CD4-positive, alpha-beta T cell treated with Interleukin-6 at 100 ng/mL for 8 hours (primary cell): Measurements from ENCODE around the gene TIMM44.

Experiments
- DNase-seq: peaks from one replicate; pipeline ENCODE4 v3.0.0-alpha.2; 2020; ENCODE audit warnings: mixed read lengths, low spot score

Gene TIMM44, protein sequence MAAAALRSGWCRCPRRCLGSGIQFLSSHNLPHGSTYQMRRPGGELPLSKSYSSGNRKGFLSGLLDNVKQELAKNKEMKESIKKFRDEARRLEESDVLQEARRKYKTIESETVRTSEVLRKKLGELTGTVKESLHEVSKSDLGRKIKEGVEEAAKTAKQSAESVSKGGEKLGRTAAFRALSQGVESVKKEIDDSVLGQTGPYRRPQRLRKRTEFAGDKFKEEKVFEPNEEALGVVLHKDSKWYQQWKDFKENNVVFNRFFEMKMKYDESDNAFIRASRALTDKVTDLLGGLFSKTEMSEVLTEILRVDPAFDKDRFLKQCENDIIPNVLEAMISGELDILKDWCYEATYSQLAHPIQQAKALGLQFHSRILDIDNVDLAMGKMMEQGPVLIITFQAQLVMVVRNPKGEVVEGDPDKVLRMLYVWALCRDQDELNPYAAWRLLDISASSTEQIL

DNA sequence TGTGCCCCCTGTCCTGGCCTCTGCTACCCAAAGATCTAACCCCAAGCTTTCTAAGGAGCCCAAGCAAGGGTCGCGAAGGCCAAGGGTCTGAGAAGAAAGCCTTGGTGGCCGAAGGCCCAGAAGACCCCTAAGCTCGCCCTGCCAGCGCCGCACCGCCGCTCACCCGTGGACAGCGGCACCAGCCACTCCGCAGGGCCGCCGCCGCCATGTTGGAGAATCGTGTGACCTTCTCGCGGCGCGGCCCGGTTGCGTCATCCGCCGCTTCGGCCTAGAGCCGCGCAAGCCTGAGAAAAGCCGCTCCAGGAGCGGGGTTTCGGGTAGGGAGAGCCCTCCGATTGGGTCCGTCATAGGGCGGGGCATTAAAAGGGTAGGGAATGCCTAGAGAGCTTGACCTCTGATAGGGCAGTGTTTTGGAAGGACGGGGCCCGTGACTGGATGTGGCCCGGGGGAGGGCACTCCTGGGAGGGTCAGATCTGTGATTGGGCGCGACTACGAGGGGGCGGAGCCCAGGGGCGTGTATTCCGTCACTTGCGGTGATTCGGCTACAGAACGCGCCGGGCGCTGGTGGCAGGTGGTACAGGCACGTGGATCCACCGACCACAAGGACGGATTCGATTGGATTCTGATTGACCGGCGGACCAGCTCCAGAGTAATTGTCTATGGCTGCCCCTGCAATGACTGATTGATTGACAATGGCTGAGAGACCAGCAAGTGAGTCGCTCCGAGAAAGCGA, at the start of gene TIMM44:
TIMM44 (minus strand) TSS at position 223 of the 733 bp plus-strand sequence; CDS start at position 208, 15 bp downstream.
- DNase-seq = peak; percentile 99

DNA sequence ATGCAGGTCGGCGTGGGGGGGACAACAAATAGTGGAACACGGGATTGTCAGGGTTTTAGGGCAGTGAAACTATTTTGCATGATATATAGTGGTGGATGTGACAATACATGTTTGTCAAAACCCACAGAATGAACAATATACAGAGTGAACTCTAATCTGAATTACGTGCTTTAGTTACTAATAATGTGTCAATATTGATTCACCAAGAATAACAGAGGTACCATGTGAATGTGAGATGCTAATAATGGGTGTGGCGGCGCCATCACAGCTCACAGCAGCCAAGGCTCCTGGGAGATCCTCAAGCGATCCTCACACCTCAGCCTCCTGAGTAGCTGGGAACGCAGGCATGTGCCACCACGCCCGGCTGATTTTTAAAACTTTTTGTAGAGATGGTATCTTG, 49.1 kb upstream of the TIMM44 start:
- DNase-seq = no peak

DNA sequence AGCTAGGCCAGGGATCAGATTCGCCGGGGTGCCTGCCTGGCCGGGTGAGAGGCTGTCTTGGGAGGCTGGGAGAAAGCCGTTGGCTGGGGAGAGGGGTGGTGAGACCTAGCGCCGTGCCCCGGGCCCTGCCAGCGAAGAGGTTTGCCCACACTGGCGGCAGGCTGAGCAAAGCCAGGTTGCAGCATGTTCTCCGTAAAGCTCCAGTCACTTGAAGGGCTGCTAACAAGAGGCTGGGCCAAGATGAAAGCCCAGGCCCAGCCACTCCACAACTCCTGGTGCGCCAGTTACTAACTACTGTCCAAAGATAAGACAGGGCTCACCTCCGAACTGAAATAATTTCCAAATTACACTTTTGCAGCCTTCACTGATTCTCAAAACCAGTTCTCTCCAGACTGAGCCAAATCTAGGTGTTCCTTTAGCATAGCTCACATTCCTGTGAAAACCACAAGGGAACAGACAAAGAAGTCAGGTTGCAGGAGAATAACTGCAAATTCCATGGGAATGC, 45.7 kb upstream of the TIMM44 start:
- no peak for DNase-seq

DNA sequence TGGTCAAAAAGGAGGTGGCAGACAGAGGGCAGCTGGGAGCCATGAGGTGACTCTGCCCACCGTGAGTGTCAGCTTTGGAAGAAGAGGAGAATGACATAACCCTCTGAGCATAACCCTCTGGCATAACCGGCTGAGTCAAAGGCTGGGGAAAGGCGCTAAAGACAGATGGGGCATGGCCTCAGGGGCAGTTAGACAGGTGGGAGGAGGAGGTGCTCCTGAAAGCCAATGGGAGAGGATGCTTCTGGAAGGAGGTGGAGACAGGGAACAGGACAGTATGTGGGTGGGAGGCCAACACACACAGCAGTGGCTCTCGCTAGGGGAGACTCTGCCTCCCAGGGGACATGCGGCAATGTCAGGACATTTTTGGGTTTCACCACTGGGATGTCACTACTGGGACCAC, 44.8 kb upstream of the TIMM44 start:
- DNase-seq = no peak

DNA sequence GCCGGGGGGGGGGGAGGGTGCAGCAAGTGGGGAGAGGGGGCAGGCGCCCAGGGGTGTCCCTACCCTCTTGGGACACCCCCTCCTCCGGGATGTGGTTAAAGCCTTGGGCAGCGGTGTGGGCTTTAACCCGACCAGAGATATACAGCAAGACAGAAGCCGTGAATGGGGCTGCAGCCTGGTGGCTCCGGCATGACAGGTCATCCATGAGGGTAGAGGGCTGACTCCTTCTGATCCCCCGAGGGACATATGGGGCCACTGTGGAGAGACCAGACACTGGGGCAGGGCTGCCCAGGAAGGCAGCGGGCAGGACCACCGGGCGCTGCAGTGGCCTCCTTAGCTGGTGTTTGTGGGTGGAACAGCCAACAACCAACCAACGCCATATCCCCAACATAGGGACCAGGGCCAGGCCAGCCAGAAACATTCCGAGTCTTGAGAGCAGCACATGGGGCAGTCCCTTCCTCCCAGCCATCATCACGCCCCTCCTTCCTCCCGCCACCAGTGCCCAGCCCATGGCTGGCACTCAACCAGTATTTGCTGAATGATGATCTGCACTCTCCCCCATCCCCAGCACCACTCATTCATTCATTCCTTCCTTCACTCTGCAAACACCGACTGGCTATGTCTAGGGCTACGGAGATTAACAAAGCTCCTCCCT, 43.8 kb upstream of the TIMM44 start:
- no peak for DNase-seq

DNA sequence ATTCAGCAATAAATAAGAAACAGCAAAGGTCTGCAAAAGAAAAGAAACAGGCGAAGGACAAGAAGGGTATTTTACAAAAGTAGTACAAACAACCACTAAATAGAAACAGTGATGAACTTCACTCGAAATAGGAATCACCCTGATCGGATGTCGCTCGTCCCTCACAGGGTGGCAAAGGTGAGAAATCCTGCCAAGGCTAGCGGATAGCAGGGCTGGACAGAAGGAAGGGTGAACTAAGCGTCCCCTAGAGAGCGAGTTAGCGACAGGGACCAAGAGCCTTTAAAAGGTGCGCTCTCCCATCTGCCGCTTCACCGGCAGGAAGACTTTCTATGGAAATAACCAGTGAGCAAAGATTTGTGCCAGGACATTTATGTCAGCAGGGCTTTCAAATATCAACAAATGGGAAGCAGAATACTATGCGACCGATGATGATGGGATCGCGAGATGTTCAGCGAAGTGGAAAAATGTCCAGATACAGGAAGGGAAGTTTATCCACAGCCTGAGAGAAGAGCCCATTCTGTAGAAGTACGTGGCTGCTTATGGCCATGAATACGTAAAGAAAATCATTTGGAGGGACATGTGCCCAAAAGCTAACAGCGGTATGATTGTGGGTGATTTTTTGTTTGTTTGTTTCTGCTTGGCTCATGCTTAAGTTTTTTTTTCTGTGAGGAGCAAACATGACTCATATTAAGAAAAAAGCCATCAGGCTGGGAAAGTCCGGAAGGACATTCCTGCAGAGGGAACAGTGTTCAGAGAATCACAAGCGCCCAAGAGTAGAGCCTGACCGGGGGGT, 43.1 kb upstream of the TIMM44 start:
- DNase-seq = no peak

DNA sequence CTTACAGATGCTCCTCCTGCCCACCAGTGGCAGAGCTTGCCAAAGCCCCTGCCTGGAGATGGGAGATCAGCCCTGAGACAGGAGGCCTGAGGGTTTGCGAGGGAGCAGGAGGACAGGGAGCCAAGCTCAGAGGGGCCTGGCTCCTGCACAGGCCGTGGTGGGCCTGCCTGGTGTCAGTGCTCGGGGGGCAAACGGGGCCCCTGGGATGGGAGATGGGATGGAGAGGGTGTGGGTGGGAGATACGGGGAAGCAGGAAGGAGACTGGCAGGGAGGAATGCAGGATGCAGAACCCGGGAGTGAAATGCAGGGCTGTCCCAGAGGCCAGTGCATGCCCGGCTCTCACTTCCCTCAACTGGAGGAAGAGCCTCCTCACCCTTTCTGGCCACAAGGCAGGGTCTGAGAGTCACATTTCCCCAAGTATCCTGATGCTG, 42.0 kb upstream of the TIMM44 start:
- DNase-seq = no peak

DNA sequence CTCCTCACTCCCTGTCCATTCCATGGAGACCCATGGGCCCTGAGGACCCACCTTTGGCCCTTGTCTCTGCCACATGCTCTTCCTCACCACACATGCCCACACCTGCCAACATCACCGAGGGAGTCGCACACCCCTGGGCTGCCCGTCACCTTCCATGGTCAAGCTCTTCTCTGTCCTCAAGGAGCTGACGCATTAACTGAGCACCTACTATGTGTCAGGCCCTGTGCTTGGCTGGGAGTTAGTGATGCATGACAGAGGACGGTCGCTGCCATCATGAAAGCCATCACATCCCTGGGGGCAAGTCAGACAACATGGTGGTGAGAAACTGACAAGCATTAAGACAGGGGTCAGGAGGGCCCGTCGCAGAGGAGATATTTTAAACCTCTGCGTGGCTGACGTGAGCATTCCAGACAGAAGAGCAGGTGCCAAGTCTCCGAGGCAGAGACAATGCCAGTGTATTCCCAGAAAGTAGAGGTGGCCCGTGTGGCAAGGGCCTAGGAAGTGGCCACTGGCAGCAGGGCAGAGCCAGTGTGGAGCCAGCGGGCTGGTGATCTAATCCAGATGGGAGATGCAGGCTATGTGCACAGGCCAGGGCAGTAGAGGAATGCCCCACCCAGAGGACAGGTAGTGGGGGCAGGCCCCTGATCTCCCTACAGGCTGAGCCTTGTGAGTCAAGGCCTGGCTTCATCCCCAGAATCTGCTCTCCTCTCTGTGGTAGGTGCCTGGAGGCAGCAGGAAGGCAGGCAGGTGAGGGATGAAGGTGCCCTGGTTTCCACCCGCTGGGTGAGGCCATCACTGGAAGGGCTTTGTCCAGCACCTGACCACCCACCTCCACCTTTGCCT, 40.8 kb upstream of the TIMM44 start:
- DNase-seq = no peak

DNA sequence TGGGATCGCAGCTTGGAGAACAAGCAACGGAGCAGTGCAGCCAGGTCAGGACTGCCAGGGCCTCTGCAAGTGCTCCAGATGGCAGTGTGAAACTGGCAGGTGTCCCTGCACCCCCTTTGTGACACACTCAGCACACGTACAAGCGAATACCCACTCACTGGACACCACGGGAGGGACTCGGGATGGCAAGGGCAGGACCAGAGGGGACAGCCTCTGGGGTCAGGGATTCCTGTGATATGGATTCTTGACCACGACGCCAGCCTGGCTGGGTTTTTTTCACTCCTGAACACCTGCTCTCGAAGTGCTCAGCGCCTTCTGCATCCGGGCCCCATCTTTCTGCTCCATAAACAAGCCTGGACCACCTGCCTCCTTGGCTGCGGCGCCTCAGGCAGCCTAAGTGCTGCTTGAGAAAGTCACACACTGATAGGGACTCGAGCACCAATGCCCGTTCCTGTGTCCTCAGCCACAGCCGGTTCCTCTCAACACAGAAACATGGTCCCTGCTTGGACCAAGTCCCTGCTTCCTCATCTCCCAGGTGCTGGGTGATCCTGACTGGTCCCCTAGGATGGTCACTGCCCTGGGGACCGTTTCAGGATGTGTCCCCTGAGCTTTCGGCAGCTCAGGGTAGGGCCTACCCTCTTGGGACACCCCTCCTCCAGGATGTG, 40.0 kb upstream of the TIMM44 start:
- DNase-seq = no peak

DNA sequence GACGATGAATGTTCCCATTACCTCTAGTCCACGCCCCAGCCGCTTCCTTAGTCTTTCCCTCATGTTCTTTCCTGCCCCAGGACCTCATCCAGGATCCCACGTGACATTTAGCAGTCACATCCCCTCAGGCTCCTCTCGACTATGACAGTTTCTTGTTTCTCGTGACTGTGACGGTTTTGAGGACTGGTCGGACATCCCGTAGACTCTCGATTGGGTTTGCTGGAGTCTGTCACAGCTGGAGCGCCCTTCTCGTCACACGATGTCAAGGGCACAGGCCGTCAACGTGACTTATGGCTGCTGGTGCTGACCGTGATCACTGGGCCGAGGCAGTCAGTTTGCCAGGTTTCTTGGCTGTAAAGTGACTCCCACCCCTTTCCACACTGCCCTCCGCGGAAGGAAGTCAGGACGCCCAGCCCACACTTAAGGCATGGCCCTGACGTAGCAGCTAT, 39.2 kb upstream of the TIMM44 start:
- DNase-seq = no peak

DNA sequence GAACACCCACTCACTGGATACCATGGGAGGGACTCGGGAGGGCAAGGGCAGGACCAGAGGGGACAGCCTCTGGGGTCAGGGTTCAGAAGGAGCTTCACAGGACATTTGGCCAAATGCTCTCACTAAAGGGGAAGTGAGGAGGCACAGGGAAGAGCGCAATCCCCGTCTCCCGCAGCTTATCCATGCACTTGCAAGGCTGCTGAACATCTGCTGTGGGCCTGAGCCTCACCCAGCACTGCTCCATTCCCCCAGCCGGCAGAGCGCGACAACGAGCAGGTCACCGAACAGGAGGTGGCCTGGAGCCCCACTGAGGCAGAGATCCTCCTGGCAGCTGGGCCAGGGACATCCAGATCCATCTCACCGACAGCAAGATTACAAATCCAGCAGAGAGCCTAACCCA, 38.6 kb upstream of the TIMM44 start:
- DNase-seq = no peak

DNA sequence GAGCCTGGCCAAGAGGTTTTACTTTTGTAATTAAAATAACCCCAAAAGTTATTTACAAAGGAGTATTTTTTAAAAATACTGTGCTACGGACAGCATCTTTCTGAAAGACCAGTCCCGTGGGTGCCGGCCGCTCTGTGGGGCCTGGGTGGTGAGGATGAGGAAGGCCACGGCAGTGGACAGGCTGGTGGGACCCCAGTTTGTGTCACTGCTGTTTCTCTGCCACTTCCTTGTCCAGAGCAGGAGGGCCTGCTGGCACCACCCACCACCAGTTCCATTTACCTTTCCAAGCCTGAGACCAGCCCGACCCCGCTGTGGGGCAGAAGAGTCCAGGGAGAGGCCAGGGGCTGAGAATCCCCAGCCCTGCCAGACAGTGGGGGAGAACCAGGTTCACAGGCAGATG, 38.2 kb upstream of the TIMM44 start:
- DNase-seq = no peak

DNA sequence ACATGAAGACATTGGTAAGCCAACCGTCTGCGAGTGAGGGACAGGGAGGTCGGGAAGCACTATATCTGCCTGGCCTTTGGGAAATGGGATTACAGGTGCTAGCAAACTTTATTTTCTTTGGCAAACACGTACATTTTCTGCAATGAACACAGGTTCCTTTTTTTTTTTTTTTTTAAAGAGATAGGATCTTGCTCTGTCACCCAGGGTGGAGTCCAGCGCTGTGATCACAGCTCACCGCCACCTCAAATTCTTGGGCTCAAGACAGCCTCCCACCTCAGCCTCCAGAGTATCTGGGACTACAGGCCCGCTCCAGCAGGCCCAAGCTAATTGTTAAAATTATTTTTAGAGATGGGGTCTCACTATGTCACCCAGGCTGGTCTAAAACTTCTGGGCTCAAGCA, 37.7 kb upstream of the TIMM44 start:
- DNase-seq = no peak

DNA sequence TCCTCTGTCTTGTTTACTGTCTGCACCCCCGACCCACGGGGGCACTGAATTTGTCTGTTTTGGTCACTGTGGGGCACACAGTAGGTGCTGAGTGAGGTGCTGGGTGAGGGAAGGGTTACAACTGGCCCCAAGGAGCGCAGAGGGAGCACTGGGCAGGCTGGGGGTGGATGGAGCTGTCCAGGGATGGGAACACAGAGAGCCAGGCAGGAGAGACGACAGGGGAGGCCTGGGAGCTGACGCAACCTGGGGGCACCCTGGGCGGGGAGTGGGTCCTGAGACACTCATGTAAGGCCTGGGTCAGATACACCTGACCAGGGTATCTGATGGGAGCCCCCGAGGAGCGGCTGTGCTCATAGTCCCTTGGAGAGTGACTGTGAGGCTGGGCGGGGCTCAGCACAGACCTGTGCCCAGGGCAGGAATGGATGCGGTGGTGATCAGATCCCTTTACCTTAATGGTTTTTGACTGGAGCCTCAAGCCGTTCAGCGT, 37.2 kb upstream of the TIMM44 start:
- no peak for DNase-seq

DNA sequence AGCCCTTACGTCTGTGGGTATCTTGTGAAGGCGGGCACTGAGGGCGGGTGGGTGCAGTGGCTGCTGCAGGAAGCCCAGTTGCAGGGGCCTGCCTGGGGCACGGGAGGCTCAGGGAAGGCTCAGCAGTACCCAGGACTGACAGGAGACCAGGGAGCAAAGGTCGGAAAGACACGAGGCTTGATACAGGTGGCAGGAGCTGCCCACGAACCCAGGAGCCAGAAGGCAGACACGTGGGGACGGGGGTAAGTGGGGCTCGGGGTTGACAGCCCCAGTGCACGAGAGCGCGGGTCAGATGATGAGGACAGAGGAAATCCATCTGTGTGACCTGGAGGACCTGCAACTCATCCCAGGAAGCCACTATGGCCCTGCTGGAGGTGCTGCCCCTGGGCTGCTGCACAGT, 36.7 kb upstream of the TIMM44 start:
- DNase-seq = no peak

DNA sequence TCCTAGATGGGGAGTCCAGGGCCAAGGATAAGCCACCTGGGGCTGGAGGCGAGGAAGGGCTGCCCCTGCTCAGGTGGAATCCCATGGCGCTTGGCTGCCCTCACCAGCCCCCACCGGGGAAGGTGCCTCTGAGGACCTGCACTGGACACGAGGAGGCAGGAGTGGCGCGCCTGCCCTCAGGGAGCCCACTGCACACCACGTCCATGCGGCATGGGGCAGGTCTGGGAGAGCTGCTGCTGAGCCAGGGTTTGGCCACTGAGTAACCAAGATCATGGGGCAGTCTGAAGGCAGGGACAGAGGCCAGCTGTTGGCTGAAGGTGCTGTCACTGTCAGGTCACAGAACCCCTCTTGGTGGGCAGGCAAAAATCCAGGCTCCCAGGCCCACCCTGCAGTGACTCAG, 36.1 kb upstream of the TIMM44 start:
- DNase-seq = no peak

DNA sequence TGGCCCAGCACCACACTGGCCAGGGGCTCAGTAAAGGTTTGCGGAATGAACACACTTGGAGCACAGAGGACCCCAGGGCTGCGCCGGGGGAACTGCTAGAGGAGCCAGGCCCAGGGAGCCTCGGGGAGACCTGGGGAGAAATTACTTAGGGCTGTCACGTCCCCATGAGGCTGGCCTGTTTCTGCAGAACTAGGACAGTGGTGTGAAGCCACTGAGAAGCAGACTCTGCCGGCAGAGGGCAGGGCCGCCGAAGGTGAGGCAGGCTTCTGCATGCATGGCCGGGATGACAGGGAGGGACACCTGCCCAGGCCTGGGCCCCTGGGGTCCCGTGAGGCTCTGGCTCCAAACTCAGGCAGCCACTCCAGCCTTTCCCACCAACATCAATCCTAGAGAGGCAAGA, 35.5 kb upstream of the TIMM44 start:
- no peak for DNase-seq

DNA sequence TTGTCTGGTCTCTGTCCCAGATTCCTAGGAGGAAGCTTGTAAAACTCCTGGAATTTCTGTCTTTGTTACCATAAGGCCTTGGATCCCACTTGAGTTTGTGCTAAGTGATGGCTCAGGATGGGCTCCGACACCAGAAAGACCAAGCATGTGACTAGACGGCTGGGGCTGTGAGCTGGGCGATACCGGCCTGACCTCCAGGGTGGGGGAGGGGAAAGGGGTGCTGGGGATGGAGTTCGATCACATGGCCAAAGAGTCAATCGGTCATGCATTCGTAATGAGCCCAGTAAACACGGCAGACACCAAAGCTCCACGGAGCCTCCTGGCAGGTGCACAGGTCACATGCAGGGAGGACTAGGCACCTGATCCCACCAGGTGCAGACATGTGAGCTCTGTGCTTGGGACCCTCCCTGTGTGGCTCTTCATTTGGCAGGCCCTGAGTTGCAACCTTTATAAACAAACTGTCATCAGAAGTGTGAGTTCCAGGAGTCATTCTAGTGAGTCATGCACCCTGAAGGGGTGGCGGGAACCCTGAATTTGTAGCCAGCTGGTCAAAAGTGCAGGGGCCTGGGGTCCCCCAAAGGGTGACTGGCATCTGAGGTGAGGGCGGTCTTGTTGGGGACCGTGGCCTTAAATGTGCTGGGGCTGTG, 34.8 kb upstream of the TIMM44 start:
- no peak for DNase-seq

DNA sequence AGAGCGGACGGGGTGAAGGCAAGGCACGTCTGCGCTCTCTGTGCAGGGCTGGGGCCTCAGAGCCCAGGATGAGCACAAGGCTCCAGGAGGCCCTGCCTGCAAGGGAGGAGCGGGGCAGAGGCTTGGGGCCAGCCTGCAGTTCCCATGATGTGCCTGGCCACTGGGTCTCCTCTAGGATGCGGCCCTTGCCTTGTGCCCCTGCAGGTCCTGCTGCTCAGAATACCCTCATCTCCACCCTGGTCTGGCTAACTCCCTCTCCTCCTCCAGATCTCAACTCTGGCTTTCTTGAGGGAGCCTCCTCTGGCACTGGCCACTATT, 34.2 kb upstream of the TIMM44 start:
- no peak for DNase-seq
